NOMO-1 (cell line): ENCODE results near the gene ADAMTS2.
"Not testable (repeated sequence)": the region's sequence is repeated elsewhere in the genome, so short reads cannot be mapped to it uniquely, and the experiment has no call there.

Experiments
- DNase-seq, 2 experiments: peaks; one replicate each; lab custom pipeline; 2025; ENCODE audit not compliant: unreplicated experiment in 2 of 2; lab: John Stamatoyannopoulos, UW

Gene ADAMTS2

DNA sequence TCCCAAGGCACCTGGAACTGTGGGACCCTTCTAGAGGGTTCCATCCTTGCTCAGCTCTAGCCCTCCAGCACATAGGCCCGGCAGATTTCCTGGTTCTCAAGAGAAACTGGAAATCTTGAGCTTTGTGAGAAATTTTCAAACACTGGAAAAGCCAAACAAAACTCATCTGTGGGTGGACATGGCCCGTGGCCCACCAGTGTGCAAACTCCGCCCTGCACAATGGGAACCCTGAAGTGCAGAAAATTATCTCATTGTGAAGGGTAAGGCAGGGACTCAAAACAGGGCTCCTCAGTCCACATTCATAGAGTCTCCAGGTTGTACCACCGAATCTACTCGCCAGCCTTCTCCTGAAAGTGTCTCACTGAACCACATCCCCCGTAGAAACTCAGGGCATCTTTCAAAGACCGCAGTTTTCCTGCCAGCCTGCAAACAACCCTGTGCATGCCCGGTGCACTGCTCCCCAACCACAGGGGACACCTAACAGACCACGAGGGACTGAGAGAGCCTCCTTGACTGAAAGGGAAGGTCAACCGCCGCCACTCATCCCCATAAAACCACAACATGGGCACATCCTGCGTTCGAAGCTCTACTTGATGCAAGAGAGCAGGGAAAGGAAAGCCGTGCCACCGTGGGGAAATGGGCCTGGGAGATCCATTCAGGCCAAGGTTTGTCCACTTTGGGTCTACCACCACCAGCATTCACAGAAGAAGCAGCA lies 18.1 kb downstream of the ADAMTS2 start:
- DNase-seq = no peak

GRCh38 chr5:179326122-179326927 lies 18.9 kb downstream of the ADAMTS2 start:
- DNase-seq = no peak

GRCh38 chr5:179325296-179326031 lies 19.8 kb downstream of the ADAMTS2 start:
- DNase-seq = no peak

- no peak for DNase-seq
Observed at GRCh38 chr5:179324760-179325295, 20.4 kb downstream of the ADAMTS2 start.

DNA sequence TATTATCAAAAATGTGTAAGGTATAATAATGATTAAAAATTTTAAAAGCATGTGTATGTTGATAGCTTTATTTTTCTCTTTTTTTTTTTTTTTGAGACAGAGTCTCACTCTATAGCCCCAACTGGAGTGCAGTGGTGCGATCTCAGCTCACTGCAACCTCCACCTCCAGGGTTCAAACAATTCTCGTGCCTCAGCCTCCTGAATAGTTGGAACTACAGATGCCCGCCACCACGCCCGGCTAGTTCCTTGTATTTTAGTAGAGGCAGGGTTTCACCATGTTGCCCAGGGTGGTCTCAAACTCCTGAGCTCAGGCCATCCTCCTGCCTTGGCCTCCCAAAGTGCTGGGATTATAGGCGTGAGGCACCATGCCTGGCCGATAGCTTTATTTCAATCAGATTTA lies 20.9 kb downstream of the ADAMTS2 start:
- not testable (repeated sequence) for DNase-seq

DNA sequence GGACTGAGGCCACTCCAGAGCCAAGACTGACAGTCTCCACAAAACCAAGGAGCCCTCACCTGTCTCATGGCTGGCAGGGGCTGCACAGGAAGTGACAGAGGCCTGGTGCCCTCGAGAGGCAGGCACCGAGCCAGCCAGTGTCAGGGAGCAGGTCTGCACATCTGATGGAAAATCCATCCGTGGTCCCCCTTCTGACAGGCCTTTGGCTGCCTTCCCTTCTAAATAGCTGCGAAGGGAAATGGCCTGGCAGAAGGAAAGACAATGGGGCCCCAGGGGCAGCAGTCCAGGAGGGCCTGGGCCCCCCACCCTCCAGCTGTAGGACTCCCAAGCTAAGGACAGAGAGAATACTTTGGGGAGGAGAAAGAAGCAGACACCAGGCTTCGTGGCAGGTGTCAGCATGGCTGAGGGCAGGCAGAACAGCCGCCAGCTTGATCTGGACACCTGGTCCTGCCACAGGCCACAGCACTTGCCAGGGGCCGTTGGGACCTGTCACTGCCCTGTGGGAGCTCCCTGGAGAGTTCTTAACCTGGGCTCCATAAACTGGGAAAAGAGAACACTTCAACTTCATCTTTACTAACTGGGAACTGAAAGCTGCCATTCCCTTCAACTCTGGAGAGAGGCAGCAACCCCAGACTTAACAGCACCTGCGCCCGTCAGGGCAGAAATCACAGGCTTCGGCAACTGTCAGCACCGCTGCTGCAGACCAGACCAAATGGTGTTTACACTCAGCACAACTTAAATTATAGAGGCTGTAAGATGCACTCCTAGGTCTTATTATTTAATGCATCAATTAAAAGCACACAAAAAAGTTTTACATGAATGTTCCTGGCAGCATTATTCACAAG lies 22.0 kb downstream of the ADAMTS2 start:
- no peak for DNase-seq

DNA sequence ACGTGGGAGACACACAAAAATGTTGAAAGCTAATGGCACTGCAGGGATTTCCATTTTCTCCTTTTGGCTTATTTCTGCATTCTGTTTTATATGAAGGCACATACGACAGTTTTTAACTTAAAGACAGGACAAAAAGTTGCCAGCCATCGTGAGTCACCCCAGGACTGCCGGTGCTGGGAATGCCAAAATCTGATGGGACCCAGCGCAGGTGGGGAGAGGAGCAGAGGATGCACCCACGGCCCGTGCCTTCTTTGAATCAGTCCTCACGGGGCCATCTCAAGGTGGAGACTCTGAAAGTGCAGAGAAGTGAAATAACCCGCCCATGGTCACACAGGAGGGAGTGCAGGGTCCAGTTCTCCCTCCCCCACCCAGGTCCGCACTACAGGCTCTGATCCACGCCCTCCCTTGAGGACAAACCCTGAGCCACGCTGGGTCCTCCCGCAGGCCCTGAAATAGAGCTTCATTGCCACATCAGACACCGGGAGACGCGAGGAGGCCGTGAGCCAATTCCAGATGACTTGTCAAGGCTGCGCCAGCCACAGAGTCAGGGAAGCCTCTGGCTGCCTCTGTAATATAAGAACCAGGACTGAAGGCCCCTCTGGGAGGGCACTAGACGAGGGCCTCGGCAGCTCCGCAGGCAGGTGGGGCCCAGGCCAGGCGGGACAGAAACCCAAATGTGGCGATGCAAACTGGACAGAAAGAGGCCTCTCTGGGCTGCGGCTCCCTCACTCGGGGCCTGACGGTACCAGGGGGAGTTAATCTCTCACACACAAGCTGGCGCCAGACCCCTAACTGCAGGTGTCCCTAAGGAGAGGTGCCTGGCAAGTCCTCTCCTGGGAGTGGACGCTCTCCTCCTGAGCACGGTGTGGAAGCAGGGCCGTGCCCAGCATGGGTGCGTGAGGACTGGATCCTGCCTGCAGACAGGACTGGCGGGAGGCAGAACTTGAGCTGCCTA lies 22.9 kb downstream of the ADAMTS2 start:
- no peak for DNase-seq

- DNase-seq = no peak
Observed at GRCh38 chr5:179321206-179321987, 23.9 kb downstream of the ADAMTS2 start.

DNA sequence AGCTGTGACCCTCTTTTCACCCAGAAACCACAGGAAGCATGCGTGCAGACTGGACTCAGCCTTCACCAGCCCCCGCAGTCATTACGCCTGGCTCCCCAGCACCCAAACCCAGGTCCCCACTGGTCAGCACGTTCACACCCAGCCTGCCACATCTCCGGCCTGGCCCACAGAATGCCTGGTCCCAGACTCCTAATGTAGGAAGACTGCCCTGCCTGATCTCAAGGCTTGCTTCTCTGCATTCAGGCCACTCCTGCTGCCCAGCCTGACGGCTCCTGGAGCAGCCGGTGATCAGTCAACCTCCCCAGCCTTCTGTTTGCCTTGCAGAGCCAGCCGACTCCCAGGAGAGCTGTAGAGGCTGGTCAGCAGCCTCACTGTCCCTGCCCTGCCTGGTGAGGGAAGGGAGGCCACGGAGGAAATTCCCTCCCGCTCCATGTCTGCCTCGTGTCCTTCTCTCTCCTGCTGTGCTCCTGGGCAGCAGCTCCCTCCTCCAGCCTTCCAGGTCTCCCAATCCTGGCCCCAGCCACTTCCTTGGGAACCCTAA lies 25.4 kb downstream of the ADAMTS2 start:
- DNase-seq = no peak

GRCh38 chr5:179319123-179319522 lies 26.1 kb downstream of the ADAMTS2 start:
- DNase-seq = no peak

DNA sequence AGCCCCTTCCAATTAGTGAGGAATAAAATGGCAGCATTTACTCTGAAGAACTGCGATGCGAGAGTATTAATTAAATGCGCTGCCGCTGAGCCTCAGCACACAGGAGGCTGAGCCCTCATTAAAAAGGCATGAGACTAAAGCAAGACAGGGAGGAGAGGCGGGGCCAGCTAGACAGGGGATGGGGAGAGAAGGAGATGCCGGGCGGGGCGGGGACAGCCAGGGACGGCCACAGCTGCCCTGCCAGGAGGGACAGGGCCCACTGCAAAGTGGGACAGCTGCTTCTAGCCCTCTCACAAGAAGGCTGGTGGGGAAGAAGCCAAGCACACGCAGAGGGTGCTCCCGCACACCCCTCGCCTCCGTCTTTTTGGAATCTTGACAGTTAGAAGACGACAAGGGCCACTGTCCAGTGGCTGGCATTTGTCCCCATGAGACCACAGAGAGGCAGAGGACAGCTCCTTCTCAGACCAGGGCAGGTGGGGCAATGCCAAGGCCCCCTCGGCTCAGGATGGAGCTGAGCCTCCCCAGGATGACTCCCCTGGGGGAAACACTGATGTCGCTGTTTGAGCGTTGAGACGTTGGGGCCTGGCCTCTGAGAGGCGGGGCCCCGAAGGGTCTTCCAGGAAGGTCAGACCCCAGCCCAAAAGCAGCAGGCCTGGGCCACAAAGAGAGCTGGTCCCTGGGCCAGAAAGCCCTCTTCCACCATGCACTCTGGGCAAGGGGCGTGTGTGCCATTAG lies 26.9 kb downstream of the ADAMTS2 start:
- no peak for DNase-seq

DNA sequence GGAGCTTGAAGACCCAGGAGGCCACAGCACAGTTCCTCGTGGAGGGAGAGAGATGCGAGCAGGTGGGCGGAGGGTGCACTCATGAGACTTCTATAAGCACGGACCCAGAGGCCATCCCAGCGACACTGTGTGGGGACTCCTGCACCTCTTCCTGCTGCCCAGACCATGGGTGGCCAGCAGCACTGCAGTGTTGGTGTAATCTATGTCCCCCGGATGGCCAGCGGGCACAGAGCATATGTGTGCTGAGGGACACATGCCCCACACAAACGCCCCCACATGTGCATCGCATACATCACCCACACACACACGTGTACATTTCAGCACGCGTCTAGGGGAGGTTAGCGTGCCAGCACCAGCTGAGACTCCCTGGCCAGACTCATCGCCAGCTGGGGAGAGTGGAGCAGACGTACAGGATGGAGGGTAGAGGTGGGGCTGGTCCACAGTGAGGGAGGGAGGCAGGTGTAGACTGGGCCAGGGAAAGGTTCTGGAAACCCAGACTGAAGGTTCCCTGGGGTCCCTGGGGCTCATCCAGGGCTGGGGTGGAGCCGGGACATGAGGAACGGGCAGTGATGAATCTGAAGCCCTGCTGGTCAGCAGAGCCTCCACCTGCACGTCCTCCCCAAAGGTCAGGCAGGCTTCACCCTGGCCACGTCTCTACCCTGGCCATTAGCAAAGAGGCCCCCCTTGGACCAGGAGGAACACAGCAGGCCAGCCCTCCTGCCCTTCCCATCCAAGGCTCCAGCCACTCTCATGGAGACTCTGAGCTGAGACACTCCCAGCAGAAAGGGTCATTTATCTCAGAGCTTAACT lies 27.6 kb downstream of the ADAMTS2 start:
- no peak for DNase-seq

- no peak for DNase-seq
Observed at GRCh38 chr5:179316982-179317381, 28.3 kb downstream of the ADAMTS2 start.

- no peak for DNase-seq
Observed at GRCh38 chr5:179316111-179316551, 29.1 kb downstream of the ADAMTS2 start.

- DNase-seq = no peak
Observed at GRCh38 chr5:179315356-179315890, 29.8 kb downstream of the ADAMTS2 start.

DNA sequence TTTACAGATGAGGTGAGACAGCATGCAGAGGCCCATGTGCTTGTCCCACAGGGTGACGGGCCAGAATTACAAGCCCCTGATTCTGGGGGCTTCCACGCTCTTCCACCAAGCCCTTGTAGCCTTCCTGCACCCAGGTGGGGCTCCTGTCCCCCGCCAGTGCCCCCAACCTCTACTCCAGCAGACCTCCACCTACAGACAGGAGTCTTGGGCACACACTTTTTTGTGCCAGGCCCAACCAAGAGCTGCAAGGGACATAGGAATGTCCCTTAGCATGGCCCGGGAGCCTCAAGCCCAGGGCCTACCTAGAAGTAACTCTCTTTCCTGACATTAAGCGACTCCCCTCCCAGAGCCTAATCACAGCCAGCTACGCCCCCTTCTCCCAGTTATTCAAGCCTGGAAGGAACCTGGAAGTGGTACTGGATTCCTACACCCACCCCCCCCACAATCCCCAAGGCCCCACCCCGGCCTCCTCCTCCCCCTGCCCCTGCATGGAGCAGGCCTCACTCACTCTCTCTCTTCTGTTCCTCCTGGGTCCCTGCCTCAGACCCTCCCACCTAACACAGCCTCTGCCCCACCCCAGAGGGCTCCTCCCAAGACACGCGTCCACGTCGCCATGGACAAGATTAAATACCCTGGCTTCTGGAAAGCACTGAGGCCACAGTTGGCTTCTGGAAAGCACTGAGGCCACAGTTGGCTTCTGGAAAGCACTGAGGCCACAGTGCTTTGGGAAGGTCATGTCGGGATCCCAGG lies 30.5 kb downstream of the ADAMTS2 start:
- no peak for DNase-seq
